Calu3 (cell line): Measurements from ENCODE around the gene CMC2. TPM values are rescaled to one million over a fixed set of nuclear protein-coding genes. Genes with fewer than 3 reads are reported as not detected.

Experiments
- BruUV-seq: library from RNA; stranded (reverse); fragments of 400-500 nt; replicated peaks from 2 replicates; lab custom pipeline; 2021; lab: Mats Ljungman, UMichigan
- CTCF ChIA-PET: fragments of 300-600 bp; sonication (Branson Sonifier 250); formaldehyde crosslinking; loops from one replicate; lab custom pipeline; 2022; ENCODE audit warnings: antibody characterized with exemption; lab: Charles Lee
- DNase-seq: peaks from one replicate; pipeline ENCODE4 v3.0.0; 2022
- H3K27ac Mint-ChIP-seq: one replicate; pipeline ENCODE4 v1.8.0; 2022; ENCODE audit warnings: mixed read lengths; ENCODE audit not compliant: unreplicated experiment
- H3K27me3 Mint-ChIP-seq: one replicate; pipeline ENCODE4 v1.8.0; 2022; ENCODE audit warnings: mixed read lengths; ENCODE audit not compliant: unreplicated experiment
- H3K36me3 Mint-ChIP-seq: one replicate; pipeline ENCODE4 v1.8.0; 2022; ENCODE audit warnings: mild to moderate bottlenecking, moderate library complexity, mixed read lengths; ENCODE audit not compliant: insufficient read depth, unreplicated experiment
- H3K4me1 Mint-ChIP-seq: one replicate; pipeline ENCODE4 v1.8.0; 2022; ENCODE audit warnings: mild to moderate bottlenecking, low read depth, mixed read lengths; ENCODE audit not compliant: unreplicated experiment
- H3K4me3 Mint-ChIP-seq: one replicate; pipeline ENCODE4 v1.8.0; 2022; ENCODE audit warnings: mild to moderate bottlenecking, low read depth, moderate library complexity, mixed read lengths; ENCODE audit not compliant: unreplicated experiment
- H3K9me3 Mint-ChIP-seq: one replicate; pipeline ENCODE4 v1.8.0; 2022; ENCODE audit warnings: low read depth, mixed read lengths; ENCODE audit not compliant: unreplicated experiment
- intact Hi-C: fragments of 100-400 bp; cut with micrococcal nuclease; formaldehyde crosslinking; loops from one replicate; pipeline ENCODE4 v1.10.0; 2022; ENCODE audit not compliant: unreplicated experiment
- total RNA-seq: library from RNA; stranded (reverse); gene quantifications from 2 replicates; pipeline ENCODE4 v1.2.3, GENCODE V29; 2022
- TF ChIP-seq, protein P1 (sequence below): fragments of 200-600 bp; IDR thresholded peaks from one replicate; pipeline ENCODE4 v1.8.0; 2022; ENCODE audit warnings: antibody characterized with exemption; ENCODE audit not compliant: unreplicated experiment

CMC2 gene
- total RNA-seq, 1 experiment from 2014 or later: 123 TPM

DNA sequence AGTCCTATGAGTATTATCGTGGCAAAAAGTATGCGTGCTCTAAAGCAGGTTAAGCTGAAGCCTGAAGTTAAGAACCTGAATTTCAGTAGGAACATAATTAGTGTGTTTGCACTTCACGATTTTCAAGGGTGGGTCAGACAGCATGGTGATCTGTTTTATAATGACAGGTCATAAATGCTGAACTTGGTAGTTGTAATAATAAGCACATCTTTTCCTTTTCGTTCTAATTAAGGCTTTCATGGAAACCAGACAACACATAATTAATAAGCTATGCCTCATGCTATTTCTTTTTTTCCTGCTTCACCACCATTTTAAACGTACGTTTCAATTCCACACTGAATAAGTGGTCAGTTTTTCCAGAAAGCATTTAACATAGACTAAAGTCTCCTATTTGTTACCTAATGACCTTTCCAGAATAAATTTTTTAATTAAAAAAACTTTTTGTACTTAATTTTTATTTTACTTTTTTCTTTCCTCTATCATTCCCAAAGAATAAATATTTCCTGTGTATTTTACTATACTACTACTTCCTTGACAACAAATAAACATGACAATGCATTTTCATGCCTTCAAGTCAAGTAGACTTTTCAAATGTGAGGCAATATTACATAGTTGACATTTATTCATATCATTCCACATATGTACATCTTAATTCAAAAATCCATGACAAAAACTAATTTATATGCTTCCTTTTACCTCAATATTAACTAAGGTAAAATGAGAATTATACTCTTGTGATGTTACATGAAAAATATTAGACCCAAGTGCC, 22.4 kb downstream of the CMC2 start:
- no peak overlapping the region for H3K27ac Mint-ChIP-seq
- CTCF ChIA-PET: no interaction called here
- H3K36me3 Mint-ChIP-seq: peaks cover 12% of the 10 kb centered on the region
- peaks cover 38% of the 10 kb centered on the region for H3K4me1 Mint-ChIP-seq
- no peak for DNase-seq
- intact Hi-C loops: no loop called here
- no peaks in the 10 kb centered on the region for H3K27me3 Mint-ChIP-seq
- no peaks in the 10 kb centered on the region for H3K9me3 Mint-ChIP-seq
- TF ChIP-seq, protein P1, sequence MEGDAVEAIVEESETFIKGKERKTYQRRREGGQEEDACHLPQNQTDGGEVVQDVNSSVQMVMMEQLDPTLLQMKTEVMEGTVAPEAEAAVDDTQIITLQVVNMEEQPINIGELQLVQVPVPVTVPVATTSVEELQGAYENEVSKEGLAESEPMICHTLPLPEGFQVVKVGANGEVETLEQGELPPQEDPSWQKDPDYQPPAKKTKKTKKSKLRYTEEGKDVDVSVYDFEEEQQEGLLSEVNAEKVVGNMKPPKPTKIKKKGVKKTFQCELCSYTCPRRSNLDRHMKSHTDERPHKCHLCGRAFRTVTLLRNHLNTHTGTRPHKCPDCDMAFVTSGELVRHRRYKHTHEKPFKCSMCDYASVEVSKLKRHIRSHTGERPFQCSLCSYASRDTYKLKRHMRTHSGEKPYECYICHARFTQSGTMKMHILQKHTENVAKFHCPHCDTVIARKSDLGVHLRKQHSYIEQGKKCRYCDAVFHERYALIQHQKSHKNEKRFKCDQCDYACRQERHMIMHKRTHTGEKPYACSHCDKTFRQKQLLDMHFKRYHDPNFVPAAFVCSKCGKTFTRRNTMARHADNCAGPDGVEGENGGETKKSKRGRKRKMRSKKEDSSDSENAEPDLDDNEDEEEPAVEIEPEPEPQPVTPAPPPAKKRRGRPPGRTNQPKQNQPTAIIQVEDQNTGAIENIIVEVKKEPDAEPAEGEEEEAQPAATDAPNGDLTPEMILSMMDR: no peak
- BruUV-seq: no TSS peak
- no peak overlapping the region for H3K4me3 Mint-ChIP-seq

- H3K4me3 Mint-ChIP-seq: no peak overlapping the region
- TF ChIP-seq, protein P1: no peak
- H3K27ac Mint-ChIP-seq: no peak overlapping the region
- no peaks in the 10 kb centered on the region for H3K27me3 Mint-ChIP-seq
- BruUV-seq: no TSS peak
- CTCF ChIA-PET: no interaction called here
- no peaks in the 10 kb centered on the region for H3K9me3 Mint-ChIP-seq
- DNase-seq: no peak
- H3K36me3 Mint-ChIP-seq: peaks cover 25% of the 10 kb centered on the region
- H3K4me1 Mint-ChIP-seq: peaks cover 36% of the 10 kb centered on the region
- intact Hi-C loops: no loop called here
Observed at GRCh38 chr16:80982646-80983045, 24.0 kb downstream of the CMC2 start.

DNA sequence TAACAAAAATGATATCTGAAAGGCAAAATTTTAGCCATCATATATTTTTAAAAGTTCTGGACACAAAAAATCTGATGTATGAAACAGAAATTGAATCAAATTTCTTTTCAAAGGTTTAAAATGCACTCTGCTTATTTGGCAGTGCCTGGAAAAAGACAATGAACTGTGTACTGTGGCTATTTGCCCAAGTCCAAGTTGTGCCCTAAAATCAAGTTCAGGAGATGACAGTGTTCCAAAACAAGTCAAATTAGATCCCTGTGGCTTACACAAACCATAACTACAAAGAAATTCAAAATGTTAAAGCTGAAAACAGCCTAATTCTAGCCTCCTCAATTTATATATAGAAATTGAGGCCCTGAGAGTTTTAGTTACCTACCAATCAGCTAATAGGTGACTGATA, 25.6 kb downstream of the CMC2 start:
- CTCF ChIA-PET: interaction anchor here (0.5 kb wide), 1 partner anchor 165 kb away, joined by 4 read pairs; no protein-coding TSS in a partner anchor
- Mint-ChIP-seq H3K4me3 (no peak overlapping the region), H3K36me3 (peaks cover 25% of the 10 kb centered on the region), H3K27me3 (no peaks in the 10 kb centered on the region), H3K4me1 (peaks cover 32% of the 10 kb centered on the region), H3K27ac (no peak overlapping the region), H3K9me3 (no peaks in the 10 kb centered on the region)
- DNase-seq: no peak
- TF ChIP-seq, protein P1: no peak
- intact Hi-C loops: no loop called here
- BruUV-seq: no TSS peak

DNA sequence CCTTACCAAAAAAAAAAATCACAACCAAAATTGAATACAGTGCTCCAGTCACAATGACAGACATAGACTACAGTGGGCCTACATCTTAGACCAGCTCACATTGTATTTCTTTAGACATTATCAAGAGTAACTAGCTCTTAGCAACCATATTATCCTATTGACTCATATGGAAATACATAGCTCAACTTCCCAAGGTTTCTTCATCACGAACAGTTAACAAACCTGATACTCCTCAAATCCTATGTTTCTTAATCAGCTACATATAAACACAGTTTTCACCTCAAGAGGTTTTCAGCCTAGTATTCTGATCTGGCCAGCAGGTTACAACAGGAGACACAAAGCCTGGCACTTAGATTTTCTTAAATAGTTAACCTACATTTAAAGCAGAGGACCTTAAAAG, 29.7 kb downstream of the CMC2 start:
- BruUV-seq: no TSS peak
- intact Hi-C loops: loop anchor here (2.0 kb wide), 1 partner anchor 16 kb away; no protein-coding TSS in a partner anchor
- no peak overlapping the region for H3K27ac Mint-ChIP-seq
- no peaks in the 10 kb centered on the region for H3K27me3 Mint-ChIP-seq
- peaks cover 19% of the 10 kb centered on the region for H3K36me3 Mint-ChIP-seq
- CTCF ChIA-PET: interaction anchor here (0.6 kb wide), 1 partner anchor 8 kb away, joined by 3 read pairs; no protein-coding TSS in a partner anchor
- no peaks in the 10 kb centered on the region for H3K9me3 Mint-ChIP-seq
- no peak for DNase-seq
- H3K4me3 Mint-ChIP-seq: no peak overlapping the region
- H3K4me1 Mint-ChIP-seq: peaks cover 29% of the 10 kb centered on the region
- TF ChIP-seq, protein P1: no peak
